Kidney tubule cell (primary cell): ENCODE measurements around the gene TSC1.

Experiments used
- DNase-seq: peaks from one replicate; pipeline ENCODE4 v3.0.0-alpha.2; 2018; ENCODE audit warnings: low spot score

Gene TSC1

DNA sequence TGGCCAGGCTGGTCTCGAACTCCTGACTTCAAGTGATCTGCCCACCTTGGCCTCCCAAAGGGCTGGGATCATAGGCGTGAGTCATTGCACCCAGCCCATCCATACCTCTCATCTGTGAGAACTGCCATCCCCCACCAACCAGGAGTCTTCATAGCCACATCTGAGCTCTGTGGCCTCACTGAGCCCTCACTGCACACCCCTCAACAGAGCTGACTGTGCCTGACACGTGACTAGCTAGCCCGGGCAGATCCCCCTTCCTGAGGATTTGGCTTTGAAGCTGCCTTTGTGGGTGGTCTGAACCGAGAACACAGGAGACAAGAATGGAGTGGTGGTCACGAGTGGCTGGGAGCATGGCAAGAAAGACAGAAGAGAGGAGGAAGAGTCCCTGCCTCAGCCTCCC lies 81.9 kb downstream of the TSC1 start:
- no peak for DNase-seq

DNA sequence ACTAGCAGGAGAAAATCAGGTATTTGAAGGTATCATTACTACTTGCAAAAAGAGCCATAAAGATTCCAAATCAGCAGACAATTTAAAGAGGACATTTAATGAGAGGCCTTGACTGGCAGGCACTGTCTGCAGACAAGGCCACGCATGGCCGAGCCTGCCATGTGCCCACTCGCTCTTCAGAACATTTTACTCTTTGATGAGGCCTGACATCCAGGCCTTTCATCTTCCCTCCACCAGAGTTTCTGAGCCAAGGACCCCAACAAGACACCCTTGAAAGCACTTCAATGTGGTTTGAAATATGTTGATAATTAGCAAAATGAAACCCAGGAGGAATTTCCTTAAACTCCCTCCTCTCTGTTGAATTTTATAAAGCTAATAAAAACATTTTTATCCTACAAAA lies 82.8 kb downstream of the TSC1 start:
- no peak for DNase-seq

DNA sequence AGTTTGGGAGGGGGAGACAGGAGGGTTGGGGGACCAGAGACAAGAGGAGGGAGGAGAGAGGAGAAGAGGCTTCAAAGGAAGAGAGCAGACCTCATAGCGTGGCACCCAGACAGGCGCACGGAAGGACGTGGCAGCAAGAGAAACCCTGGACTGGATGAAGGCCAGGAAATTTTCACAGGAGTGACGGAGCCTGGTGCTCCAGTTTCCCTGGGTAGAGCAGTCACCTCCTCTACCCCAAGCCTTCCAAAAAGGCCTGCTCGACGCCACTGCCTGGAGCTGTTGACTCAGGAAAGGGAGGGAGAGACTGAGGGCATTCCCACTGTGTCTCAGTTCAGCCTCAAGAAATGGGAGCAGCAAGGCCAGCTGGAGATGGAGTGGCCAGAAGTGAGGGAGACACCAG lies 85.7 kb downstream of the TSC1 start:
- DNase-seq = no peak

DNA sequence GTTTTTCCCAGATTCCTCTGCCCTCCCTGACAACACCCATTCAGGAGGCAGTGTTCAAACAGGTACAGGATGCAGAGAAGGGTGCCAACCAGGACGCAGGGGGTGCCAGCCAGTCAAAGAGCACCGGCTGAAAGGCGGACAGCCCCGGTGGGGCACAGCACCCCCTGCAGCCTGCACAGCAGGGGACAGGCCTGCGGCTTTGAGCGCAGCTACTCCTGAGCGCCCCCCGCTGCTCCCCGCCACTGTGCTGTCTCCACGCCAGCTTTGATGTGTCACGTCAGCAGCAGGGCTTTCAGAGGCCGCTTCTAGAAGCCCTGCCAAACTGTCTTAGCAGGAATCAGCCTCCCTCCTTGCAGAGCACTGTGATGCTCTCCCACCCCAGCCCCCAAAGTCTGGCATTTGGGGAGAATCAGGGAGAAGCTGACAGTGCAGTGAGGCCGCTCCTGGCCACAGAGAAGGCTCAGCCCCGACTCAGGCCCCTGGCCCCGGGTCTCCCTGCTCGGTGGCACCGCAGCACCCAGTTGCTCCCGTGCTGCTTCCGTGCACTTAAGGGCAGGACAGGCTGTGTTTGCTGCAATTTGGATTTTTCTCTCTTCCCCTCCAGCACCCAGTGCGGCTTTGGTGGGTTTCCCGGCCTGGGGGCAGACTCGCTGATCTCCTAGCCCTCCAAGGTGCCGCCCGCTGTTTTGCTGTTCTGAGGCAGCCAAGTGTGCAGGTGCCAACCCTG lies 86.6 kb downstream of the TSC1 start:
- DNase-seq = no peak

DNA sequence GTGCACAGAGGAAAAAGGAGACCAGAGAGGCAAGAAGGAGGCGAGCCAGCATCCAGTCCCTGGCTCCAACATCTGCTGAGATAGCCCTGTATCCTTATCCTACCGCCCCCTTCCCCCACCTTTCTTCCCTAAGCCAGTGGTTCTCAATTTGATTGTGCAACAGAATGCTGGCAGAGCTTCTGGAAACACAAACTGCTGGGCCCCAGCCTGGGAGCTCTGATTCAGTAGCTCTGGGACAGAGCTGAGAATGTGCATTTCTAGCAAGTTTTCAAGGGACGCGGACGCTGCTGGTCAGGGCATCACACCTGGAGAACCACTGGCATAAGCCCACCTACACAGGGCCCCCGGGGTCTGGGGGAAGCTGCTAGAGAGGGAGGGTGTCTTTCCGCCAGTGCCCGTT lies 87.4 kb downstream of the TSC1 start:
- DNase-seq = no peak

DNA sequence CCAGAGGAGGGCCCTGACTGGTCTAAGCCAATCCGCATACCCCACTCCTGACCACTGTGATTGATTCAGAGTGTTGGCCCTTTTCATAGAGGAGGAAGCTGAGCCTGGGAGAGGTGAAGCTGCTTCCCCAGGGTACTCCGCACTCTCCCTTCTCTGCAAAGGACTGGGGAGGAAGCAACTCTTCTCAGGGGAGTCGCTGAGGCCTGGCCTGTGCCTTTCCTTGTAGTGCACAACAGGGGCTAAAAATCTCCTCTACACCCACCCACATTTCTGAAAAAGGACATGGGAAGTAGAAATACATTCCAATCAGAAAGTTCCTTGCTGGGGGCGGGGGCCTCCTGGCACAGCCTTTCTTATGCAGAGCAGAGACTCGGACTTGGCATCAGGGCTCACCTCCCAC lies 88.5 kb downstream of the TSC1 start:
- DNase-seq = no peak

DNA sequence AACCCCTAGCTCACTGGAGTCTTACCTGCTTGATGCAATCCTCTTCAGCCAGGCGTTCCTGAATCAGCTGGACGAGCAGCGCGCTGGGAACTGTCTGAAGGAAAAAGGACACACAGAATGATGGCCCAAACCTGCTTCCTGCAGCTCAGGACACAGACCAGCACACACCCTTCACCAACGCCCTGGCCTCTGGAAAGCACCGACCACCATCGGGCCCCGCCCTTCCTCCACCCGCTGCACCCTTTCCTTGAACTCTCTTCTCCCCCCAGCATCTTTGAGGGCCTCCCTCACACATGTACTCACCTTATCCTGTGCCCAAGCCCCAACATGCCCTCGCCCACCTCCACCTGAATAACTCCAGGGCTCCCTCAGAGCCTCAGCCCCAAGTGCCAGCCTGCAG lies 89.6 kb downstream of the TSC1 start:
- no peak for DNase-seq

DNA sequence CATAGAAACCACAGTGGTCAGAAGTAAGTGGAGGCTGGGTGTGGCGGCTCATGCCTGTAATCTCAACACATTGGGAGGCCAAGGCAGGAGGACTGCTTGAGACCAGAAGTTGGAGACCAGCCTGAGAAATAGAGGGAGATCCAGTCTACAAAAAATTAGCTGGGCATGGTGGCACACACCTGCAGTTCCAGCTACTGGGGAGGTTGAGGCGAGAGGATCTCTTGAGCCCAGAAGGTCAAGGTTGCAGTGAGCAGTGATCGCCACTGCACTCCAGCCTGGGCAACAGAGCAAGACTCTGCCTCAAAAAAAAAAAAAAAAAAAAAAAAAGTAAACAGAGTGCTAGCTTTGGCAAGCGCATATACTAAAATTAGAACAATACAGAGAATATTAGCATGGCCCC lies 90.9 kb downstream of the TSC1 start:
- DNase-seq = no peak

DNA sequence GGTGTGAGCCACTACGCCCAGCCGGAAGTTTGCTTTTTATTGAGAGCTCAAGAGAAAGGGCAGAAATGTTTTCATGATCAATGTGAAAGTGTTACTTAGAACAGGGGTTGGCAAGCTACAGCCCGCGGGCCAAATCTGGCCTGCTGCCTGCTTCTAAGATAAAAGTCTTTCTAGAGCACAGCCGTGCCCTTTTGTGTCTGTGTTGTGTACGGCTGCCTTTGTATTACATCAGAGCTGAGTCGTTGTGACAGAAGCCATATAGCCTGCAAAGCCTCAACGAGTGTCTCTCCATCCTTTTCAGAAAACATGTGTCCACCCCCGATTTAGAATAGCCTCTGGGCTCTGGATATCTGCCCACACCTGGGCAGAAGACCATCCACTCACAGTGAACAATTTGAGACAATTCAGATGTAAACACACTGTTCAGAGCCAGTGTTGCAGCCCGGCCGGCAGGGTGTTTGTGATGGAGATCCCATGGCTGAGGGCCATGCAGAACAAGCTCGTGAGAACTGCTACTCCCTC lies 95.2 kb downstream of the TSC1 start:
- no peak for DNase-seq

DNA sequence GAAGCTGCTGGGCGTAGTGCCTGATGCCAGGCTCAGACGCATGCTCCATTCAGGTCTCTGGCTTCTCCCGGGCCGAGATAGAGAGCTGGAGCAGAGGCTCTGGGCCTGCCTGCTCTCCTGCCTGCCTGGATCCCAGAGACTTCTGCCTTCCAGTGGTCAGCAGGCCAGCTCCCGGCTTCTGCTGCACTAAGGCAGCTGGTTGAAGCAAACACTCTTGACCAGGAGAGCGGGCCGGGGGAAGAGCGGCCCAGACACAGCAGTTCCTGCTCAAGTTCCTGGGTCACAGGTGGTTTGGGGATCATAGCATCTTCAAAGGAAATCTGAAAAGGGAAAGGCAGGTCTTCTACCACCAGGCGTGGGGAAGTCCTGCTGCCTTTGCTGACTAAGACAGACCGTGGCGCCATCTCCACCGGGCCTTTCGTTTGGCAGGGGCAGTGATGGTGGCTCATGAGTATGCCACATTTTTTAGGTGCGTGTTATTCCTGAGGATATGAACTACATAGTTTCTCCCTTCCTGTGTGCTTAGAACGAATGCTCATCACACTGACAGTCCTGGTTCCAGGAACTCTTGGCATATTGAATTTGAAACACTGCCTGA lies 97.4 kb downstream of the TSC1 start:
- DNase-seq = no peak

DNA sequence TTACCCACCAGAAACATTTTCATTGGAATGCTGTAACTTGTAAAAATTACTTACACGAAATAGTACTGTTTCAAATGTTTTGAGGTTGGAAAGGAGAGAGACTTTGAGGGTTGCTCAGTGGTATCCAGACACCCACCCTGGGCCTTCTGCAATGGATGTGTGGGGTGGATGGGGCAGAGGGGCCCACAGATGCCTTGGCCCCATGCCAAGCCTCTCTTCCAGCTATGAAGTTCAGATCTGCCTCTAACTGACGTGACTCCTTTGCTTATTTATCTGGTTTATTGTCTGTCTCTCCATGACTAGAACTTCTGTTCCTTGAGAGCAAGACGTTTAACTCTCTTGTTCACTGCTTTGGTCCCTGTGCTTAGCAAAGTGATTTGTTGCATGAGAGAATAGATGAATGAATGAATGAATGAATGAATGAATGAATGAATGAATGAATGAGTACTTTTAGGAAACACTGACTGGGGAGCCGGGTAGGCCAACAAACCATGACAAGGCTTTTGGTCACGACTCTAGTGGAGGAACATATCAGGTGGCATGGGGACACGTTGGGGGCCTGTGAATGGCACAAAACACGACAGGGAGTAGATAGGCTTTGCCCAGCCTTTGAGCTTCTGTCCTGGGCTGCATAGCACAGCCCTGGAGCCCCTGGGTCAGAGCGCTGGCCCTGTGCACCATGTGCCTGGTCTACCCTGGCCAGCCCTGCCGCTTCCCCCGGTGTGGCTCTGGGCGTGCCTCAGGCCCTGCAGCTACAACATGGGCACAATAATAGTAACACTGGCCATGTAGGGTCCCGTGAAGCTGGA lies 98.1 kb downstream of the TSC1 start:
- no peak for DNase-seq

DNA sequence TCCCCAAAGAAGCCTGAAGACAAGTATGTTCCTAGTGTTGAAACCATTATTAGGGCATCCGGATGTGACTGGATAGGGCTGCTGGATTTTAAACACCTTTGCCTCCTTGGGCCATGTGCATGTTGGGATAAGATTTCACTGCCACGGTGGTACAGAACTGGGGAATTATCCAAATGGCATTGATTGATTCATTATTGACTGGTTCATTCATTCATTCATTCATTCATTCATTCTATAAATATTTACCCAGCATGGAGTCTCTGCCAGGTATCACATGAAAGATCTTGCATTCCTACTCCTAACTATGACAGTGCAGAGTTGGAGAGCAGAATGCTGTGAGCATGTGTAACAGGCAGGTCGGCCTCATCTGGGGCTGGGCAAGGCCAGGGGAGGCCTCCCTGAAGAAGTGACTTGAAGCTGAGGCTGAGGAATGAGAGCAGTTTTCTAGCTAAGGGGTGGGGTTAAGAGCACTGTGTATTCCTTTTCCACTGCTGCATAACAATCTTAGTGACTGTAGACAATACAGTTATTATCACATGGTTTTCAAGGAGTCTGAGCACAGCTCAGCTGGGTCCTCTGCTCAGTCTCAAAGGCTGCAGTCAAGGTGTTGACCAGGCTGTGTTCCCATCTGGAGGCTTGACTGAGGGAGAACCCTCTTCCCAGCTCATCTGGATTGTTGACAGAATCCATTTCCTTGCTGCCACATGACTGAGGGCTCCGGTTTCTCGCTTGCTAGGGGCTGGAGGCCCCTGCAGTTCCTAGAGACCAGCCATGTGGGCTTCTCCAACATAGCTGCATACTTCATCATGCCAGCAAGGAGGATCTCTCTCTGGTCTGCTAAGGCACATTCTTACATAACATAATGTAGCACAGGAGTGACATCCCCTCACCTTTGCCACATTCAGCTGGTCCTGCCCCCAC lies 102.0 kb downstream of the TSC1 start:
- no peak for DNase-seq
